ENCODE measurements around the gene BRF1.

Gene BRF1

DNA sequence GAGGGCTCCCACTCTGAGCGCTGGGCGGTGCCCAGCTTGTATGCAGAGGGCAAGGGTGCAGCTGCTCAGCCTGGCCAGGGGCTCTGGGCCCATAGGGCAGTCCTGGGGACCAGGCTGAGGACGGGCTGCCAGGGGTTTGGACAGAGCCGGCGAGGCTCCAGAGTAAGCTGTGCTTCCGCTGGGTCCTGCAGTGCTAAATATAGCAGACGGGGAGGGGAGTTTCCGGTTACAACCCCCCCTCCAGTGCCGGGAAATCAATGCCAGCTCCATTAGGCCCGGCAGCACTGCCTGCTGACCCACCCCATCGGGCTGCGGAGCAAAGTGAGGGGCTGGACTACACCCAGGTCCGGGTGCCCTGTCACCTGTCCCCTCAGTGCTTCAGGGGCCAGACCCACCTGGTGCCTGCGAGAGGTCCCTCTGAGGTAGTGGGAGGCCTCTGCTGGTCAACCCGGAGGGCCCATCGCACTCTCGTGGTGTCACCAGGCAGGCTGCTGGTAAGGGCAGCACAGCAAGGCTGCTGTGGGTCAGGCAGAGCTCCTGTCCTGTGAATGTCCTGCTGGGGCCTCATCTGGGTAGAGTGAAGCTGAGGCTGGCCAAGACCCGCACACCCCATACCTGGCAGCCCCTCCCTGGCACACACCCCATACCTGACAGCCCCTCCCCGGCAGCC lies 129.7 kb downstream of the BRF1 start:
- TF ChIP-seq, protein P1, sequence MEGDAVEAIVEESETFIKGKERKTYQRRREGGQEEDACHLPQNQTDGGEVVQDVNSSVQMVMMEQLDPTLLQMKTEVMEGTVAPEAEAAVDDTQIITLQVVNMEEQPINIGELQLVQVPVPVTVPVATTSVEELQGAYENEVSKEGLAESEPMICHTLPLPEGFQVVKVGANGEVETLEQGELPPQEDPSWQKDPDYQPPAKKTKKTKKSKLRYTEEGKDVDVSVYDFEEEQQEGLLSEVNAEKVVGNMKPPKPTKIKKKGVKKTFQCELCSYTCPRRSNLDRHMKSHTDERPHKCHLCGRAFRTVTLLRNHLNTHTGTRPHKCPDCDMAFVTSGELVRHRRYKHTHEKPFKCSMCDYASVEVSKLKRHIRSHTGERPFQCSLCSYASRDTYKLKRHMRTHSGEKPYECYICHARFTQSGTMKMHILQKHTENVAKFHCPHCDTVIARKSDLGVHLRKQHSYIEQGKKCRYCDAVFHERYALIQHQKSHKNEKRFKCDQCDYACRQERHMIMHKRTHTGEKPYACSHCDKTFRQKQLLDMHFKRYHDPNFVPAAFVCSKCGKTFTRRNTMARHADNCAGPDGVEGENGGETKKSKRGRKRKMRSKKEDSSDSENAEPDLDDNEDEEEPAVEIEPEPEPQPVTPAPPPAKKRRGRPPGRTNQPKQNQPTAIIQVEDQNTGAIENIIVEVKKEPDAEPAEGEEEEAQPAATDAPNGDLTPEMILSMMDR (IDR thresholded peaks at IDR 0.05; ENCODE audit: extremely low read depth, insufficient read depth, missing control alignments): no peak
- in situ Hi-C loops (cut with MboI; ENCODE audit: low pct_unique_long_range_greater_than_20kb, low sequenced_read_pairs, unreplicated experiment): no loop called here

GRCh38 chr14:105169776-105170655 lies 130.8 kb downstream of the BRF1 start:
- in situ Hi-C loops (cut with MboI; ENCODE audit: low pct_unique_long_range_greater_than_20kb, low sequenced_read_pairs, unreplicated experiment): no loop called here
- no peak for DNase-seq (ENCODE audit: low spot score)
- TF ChIP-seq, protein P1 (IDR thresholded peaks at IDR 0.05; ENCODE audit: extremely low read depth, insufficient read depth, missing control alignments): no peak

More for the DNA sequence above, 129.7 kb downstream of the BRF1 start:
- no peak for DNase-seq (ENCODE audit: low spot score)

DNA sequence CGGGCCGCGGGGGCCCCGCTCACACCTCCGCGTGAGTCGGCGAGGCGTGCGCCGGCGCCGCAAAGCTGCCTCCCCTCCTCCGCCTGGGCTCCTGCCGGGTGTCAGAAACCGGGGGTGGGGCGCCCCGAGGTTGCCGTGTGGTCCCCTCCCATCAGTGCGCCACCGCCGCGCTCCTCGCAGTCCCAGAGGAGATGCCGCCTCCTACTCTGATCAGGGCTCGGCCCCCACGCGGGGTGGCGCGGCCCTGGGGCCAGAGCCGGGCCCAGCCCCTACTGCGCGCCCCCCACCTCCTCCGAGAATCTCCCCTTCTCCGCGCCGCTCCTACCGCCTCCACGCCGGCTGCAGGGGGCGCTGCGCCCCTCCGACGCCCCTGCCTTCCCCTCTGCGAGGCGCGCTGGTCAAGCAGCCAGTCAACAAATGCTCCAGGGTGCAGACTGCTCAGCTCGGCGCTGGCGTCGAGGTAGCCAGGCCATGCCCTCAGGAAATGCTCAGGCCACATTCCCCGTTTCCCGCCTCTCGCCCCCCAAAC lies 131.8 kb downstream of the BRF1 start:
- in situ Hi-C loops (cut with MboI; ENCODE audit: low pct_unique_long_range_greater_than_20kb, low sequenced_read_pairs, unreplicated experiment): no loop called here
- TF ChIP-seq, protein P1 (IDR thresholded peaks at IDR 0.05; ENCODE audit: extremely low read depth, insufficient read depth, missing control alignments): peak; percentile 53
- DNase-seq (ENCODE audit: low spot score): no peak

DNA sequence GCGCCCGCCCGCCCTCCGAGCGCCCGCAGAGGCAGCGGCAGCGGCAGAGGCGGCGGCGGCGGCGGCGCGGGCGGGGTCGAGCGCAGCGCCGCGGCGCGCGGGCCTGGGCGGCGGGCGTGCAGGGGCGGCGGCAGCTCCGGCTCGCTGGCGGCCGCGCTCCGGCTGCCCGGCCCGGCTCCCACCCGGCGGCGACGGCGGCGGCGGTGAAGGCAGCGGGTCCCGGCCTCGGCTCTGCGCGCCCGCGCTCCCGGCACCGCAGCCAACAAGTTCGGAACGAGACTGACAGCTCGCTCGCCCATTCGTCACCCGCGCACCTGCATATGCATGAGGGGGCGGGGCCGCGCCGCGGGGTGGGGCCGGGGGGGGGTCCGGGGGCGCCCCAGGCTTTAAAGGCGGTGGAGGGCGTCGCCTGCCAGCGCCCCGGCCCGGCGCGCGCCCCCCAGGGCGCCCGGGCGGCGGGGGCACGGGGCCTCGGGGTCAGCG lies 132.3 kb downstream of the BRF1 start, which contains the start of gene JAG2:
Gene JAG2 (minus strand): TSS at position 281 of the 483 bp plus-strand sequence. CDS start 356 bp downstream, outside the sequence.
- TF ChIP-seq, protein P1 (IDR thresholded peaks at IDR 0.05; ENCODE audit: extremely low read depth, insufficient read depth, missing control alignments): no peak
- in situ Hi-C loops (cut with MboI; ENCODE audit: low pct_unique_long_range_greater_than_20kb, low sequenced_read_pairs, unreplicated experiment): no loop called here
- DNase-seq (ENCODE audit: low spot score): peak; percentile 84

DNA sequence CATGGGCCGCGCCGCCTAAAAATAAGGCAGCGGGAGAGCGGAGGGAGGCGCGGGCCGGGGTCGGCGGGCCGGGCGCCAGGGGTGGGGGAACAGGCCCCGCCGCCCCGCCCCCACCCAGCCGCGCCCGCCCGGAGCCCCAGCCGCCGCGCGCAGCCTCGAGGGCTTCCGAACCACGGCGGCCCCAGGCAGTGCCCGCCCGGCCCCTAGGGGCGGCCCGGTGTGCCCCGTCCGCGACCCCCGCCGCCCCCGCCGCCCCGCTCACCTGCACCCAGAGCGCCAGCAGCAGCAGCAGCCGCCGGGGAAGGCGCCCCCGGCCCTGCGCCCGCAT lies 132.7 kb downstream of the BRF1 start:
- DNase-seq (ENCODE audit: low spot score): no peak
- in situ Hi-C loops (cut with MboI; ENCODE audit: low pct_unique_long_range_greater_than_20kb, low sequenced_read_pairs, unreplicated experiment): no loop called here
- TF ChIP-seq, protein P1 (IDR thresholded peaks at IDR 0.05; ENCODE audit: extremely low read depth, insufficient read depth, missing control alignments): no peak

GRCh38 chr14:105167303-105168092 lies 133.3 kb downstream of the BRF1 start:
- TF ChIP-seq, protein P1 (IDR thresholded peaks at IDR 0.05; ENCODE audit: extremely low read depth, insufficient read depth, missing control alignments): peak; percentile 22
- DNase-seq (ENCODE audit: low spot score): no peak
- in situ Hi-C loops (cut with MboI; ENCODE audit: low pct_unique_long_range_greater_than_20kb, low sequenced_read_pairs, unreplicated experiment): no loop called here

Data from GM13977 (cell line).